ENCODE results near the gene NDUFB8. TPM values are rescaled to one million over a fixed set of nuclear protein-coding genes. Genes with fewer than 3 reads are reported as not detected.

The NDUFB8 gene
- total RNA-seq, 4 donors from 2014 or later, result 70.3 to 265 (median 137) TPM

DNA sequence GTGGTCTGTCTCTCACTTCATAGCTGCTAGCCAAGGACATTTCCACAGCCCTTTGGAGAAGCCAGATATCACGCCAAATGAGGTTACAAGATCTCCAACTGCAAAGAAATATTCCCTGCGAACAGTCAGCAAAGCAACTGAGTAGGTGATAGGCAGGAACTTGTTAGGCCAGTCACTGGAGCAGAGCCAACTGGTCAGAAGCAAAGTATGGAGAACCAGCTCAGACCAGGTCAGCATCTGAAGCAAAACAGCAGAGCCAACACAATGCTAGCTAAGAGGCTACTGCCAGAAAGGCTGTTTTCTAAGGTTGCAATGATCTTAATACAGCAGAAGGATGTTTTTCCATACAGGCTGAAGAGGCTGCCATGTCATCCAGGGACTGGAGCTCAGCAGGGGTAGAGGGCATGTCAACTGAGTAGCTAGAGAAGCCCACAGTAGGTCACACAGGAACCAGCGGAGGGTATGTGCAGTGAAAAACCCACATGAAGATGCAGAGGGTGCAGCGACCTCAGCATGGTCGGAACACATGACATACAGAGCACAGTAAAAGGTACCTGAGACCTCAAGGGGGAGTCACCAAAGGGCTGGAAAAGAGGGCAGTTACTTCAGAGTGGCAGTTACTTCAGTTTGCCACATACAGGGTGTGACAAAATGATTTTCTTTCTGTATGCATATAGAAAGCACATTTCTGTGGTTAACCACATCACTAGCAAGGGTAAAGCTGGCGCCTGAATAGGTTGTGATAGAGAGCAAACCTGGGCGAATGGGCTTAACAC, 18.9 kb downstream of the NDUFB8 start:
- no peak overlapping the region for H3K4me3 ChIP-seq
- no peaks in the 10 kb centered on the region for H3K9me3 ChIP-seq
- no peaks in the 10 kb centered on the region for H3K27me3 ChIP-seq
- no peak for DNase-seq
- H3K36me3 ChIP-seq, result peaks cover 0 to 5% (median 0%) of the 10 kb centered on the region in 4 donors
- in situ Hi-C loops (cut with MboI; ENCODE audit: low pct_ligation_motif_present in 1 of 4, low pct_unique_long_range_greater_than_20kb in 1 of 4, low sequenced_read_pairs in 3 of 4) (loop anchor here in 3 of 4 donors (10.0 to 25.0 kb wide), 3 partner anchors 76 to 173 kb away; partner anchors contain the start of genes SCD (in 3 of the 3) and PKD2L1 (in 2 of the 3)), intact Hi-C loops (cut with DNase I; ENCODE audit: low total_unique reads) (no loop called here)
- no peaks in the 10 kb centered on the region for H3K4me1 ChIP-seq
- 82 to 87% methylated on average over 2 to 7 of the region's 7 CpGs for WGBS, 2 donors (ENCODE audit: low coverage in 1 of 2)
- no peak overlapping the region for H3K27ac ChIP-seq
- no peak for TF ChIP-seq POLR2A (IDR thresholded peaks at IDR 0.05)
- TF ChIP-seq EP300 (IDR thresholded peaks at IDR 0.05; ENCODE audit: low read depth), result no peak
- TF ChIP-seq, protein P1, sequence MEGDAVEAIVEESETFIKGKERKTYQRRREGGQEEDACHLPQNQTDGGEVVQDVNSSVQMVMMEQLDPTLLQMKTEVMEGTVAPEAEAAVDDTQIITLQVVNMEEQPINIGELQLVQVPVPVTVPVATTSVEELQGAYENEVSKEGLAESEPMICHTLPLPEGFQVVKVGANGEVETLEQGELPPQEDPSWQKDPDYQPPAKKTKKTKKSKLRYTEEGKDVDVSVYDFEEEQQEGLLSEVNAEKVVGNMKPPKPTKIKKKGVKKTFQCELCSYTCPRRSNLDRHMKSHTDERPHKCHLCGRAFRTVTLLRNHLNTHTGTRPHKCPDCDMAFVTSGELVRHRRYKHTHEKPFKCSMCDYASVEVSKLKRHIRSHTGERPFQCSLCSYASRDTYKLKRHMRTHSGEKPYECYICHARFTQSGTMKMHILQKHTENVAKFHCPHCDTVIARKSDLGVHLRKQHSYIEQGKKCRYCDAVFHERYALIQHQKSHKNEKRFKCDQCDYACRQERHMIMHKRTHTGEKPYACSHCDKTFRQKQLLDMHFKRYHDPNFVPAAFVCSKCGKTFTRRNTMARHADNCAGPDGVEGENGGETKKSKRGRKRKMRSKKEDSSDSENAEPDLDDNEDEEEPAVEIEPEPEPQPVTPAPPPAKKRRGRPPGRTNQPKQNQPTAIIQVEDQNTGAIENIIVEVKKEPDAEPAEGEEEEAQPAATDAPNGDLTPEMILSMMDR (IDR thresholded peaks at IDR 0.05), result no peak
- TF ChIP-seq POLR2AphosphoS5 (IDR thresholded peaks at IDR 0.05), result no peak

DNA sequence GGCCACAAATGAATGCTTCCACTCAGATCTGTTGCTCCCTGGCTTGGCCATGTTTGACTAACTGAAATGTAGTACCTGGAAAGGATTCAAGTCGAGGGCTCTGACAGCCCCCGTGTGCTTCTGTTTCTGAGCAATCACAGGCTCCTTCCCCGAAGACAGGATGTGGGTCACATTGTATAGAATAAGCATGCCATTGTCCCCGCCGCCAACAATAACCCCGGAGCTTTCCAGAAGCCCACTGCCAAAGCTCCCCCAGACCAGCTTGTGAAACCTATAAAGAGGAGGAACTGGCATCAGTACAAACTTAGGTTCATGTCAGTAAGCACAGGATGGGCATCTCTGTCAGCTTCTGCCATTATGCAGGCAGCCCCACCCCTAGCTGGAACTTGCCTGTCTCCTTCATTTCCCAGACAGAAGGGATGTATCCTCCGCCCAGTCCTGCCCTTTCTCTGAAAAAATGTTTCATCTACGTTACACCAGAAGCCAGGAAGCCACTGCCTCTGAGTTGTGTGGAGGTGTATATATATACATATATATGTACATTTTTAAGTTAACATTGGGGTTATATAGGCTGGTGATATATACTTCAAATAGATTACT, 20.3 kb downstream of the NDUFB8 start:
- intact Hi-C loops (cut with DNase I; ENCODE audit: low total_unique reads), result no loop called here
- Histone ChIP-seq H3K4me1 (no peaks in the 10 kb centered on the region), H3K36me3 (peaks cover 0 to 5% (median 0%) of the 10 kb centered on the region in 4 donors), H3K9me3 (no peaks in the 10 kb centered on the region), H3K27me3 (no peaks in the 10 kb centered on the region), H3K27ac (no peak overlapping the region), H3K4me3 (no peak overlapping the region)
- WGBS, 2 donors (ENCODE audit: low coverage in 1 of 2), result 68 to 87% methylated on average over 3 to 8 of the region's 8 CpGs
- TF ChIP-seq EP300 (IDR thresholded peaks at IDR 0.05; ENCODE audit: low read depth) (no peak), POLR2A (IDR thresholded peaks at IDR 0.05) (no peak), POLR2AphosphoS5 (IDR thresholded peaks at IDR 0.05) (no peak)
- TF ChIP-seq, protein P1 (IDR thresholded peaks at IDR 0.05), result no peak
- no peak for DNase-seq
- in situ Hi-C loops (cut with MboI; ENCODE audit: low pct_ligation_motif_present in 1 of 4, low pct_unique_long_range_greater_than_20kb in 1 of 4, low sequenced_read_pairs in 3 of 4), result loop anchor here in 2 of 4 donors (25.0 kb wide), 1 partner anchor 172 kb away; the partner anchor contains the start of genes PKD2L1 (in 2 of the 2) and SCD (in 2 of the 2)

DNA sequence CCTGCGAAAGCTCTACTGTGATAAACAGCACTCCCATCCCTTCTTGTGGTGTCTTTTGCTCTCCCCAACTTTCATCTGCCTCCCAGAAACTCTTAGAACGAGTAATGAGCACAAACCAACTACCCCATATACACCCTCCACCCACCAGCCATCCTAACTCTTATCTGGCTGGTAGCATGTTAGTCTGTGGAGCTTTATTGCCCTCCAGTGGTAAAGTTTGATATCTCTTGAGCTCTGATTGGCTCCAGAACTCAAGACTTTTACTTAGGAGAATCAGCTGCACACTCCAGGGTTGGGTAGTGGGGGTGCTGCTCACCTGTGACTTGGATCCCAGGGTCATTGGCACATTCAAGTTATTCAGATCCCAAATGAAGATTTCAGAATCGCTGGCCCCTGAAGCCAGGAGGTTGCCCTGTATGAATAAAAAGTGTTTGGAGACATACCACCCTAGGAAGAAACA, 20.9 kb downstream of the NDUFB8 start:
- in situ Hi-C loops (cut with MboI; ENCODE audit: low pct_ligation_motif_present in 1 of 4, low pct_unique_long_range_greater_than_20kb in 1 of 4, low sequenced_read_pairs in 3 of 4), result loop anchor here in 2 of 4 donors (25.0 kb wide), 1 partner anchor 171 kb away; the partner anchor contains the start of genes PKD2L1 (in 2 of the 2) and SCD (in 2 of the 2)
- intact Hi-C loops (cut with DNase I; ENCODE audit: low total_unique reads), result no loop called here

More for the DNA sequence above, 20.9 kb downstream of the NDUFB8 start:
- 20 to 46% methylated on average over 1 to 3 of the region's 3 CpGs for WGBS, 2 donors (ENCODE audit: low coverage in 1 of 2)
- Histone ChIP-seq H3K4me3 (no peak overlapping the region), H3K9me3 (no peaks in the 10 kb centered on the region), H3K36me3 (peaks cover 0 to 5% (median 0%) of the 10 kb centered on the region in 4 donors), H3K27ac (no peak overlapping the region), H3K4me1 (no peaks in the 10 kb centered on the region), H3K27me3 (no peaks in the 10 kb centered on the region)
- DNase-seq, result no peak
- TF ChIP-seq POLR2AphosphoS5 (IDR thresholded peaks at IDR 0.05) (no peak), POLR2A (IDR thresholded peaks at IDR 0.05) (no peak), EP300 (IDR thresholded peaks at IDR 0.05; ENCODE audit: low read depth) (no peak)
- TF ChIP-seq, protein P1 (IDR thresholded peaks at IDR 0.05), result peak in 4 of 5 experiments; percentile 28 to 37 (median 32)

Measured in transverse colon (tissue), 4 donors.